Sigmoid colon (tissue), 7 donors: ENCODE data around the gene TMED10. TPM values are rescaled to one million over a fixed set of nuclear protein-coding genes. Genes with fewer than 3 reads are reported as not detected.

Experiments
- DNase-seq: peaks from one replicate; pipeline ENCODE4 v3.0.0-alpha.2; 2019
- H3K27ac ChIP-seq, 4 donors: fragments of 200-600 bp; sonication (generic); one replicate each; pipeline ENCODE4 v1.5.1; 2016 to 2019; ENCODE audit warnings: mild to moderate bottlenecking in 1 of 4
- H3K27me3 ChIP-seq, 3 donors: fragments of 200-600 bp; sonication (generic); one replicate each; pipeline ENCODE4 v1.5.1; 2019; ENCODE audit warnings: mild to moderate bottlenecking in 1 of 3
- H3K36me3 ChIP-seq, 4 donors: fragments of 200-600 bp; sonication (generic); one replicate each; pipeline ENCODE4 v1.5.1; 2016 to 2019
- H3K4me1 ChIP-seq, 4 donors: fragments of 200-600 bp; sonication (generic); one replicate each; pipeline ENCODE4 v1.5.1; 2017 to 2019
- H3K4me3 ChIP-seq, 4 donors: fragments of 200-600 bp; sonication (generic); one replicate each; pipeline ENCODE4 v1.5.1; 2017 to 2019; ENCODE audit warnings: mild to moderate bottlenecking in 2 of 4, moderate library complexity in 1 of 4
- H3K9me3 ChIP-seq, 4 donors: fragments of 200-600 bp in 3 of 4; sonication (generic) in 3 of 4; one replicate each; pipeline versions ENCODE4 v1.5.1 to v1.6.1; 2013 to 2019
- EP300 ChIP-seq, 4 donors: sonication (generic); formaldehyde crosslinking; IDR thresholded peaks; one replicate each; pipeline ENCODE4 v1.6.1; 2017; ENCODE audit warnings: antibody characterized with exemption in 4 of 4
- POLR2A ChIP-seq, 2 donors: fragments of 450-650 bp; IDR thresholded peaks; one replicate each; pipeline ENCODE4 v1.6.1; 2016; ENCODE audit warnings: antibody characterized with exemption in 2 of 2, mild to moderate bottlenecking in 2 of 2, moderate library complexity in 2 of 2
- POLR2AphosphoS5 ChIP-seq, 4 donors: sonication (generic); formaldehyde crosslinking; IDR thresholded peaks; one replicate each; pipeline ENCODE4 v1.6.1; 2017; ENCODE audit warnings: antibody characterized with exemption in 4 of 4
- WGBS, 2 donors: extraction: QIAGEN DNeasy Blood & Tissue Kit; methylation state at CpG; one replicate each; pipeline ENCODE4 v1.1.7; 2013; 5-methylcytosine and 5-hydroxymethylcytosine counted together
- intact Hi-C: fragments of 100-400 bp; cut with DNase I; formaldehyde crosslinking; loops from one replicate; pipeline ENCODE4 v1.15.1; 2023
- polyA plus RNA-seq, 3 donors: library from polyadenylated mRNA; stranded (reverse); fragments of 200-250 nt; gene quantifications; one replicate each; pipeline ENCODE4 v1.2.3, GENCODE V29; 2013
- total RNA-seq, 4 donors: library from RNA; depleted of rRNA; stranded (reverse); fragments of >200 nt; gene quantifications; one replicate each; pipeline ENCODE4 v1.1.0, GENCODE V29; 2016
- TF ChIP-seq, protein P1 (sequence below), 4 experiments: fragments of 450-650 bp in 3 of 4; fragments of 200-600 bp in 1 of 4; IDR thresholded peaks; one replicate each; pipeline ENCODE4 v1.5.1; 2016 to 2019; ENCODE audit warnings: antibody characterized with exemption in 4 of 4, mild to moderate bottlenecking in 3 of 4, moderate library complexity in 2 of 4
- donor health status: healthy with polysubstance abuse.
- donor health status: Bipolar disorder and iron deficiency.
- donor health status: healthy.

The TMED10 gene
- total and polyA plus RNA-seq, 7 donors, result 38.4 to 236 (median 163) TPM

GRCh38 chr14:75141967-75142366 is 34.4 kb downstream of the TMED10 start:
- Histone ChIP-seq H3K27ac (peak overlapping the region in 3 of 4 donors; percentile 26 to 84 (median 34)), H3K27me3 (no peaks in the 10 kb centered on the region), H3K4me3 (no peak overlapping the region), H3K9me3 (no peaks in the 10 kb centered on the region), H3K36me3 (no peaks in the 10 kb centered on the region), H3K4me1 (peaks cover 0 to 47% (median 35%) of the 10 kb centered on the region in 4 donors)
- TF ChIP-seq EP300 (IDR thresholded peaks at IDR 0.05), result no peak
- no peak for TF ChIP-seq POLR2A (IDR thresholded peaks at IDR 0.05)
- DNase-seq, result no peak
- intact Hi-C loops, result no loop called here

- no peaks in the 10 kb centered on the region for H3K36me3 ChIP-seq
- 35% methylated on average over 2 of the region's 2 CpGs for WGBS, 2 donors
- intact Hi-C loops, result no loop called here
- H3K9me3 ChIP-seq, result no peaks in the 10 kb centered on the region
- peak overlapping the region in 1 of 4 donors; percentile 25 for H3K27ac ChIP-seq
- TF ChIP-seq POLR2A (IDR thresholded peaks at IDR 0.05) (no peak), EP300 (IDR thresholded peaks at IDR 0.05) (no peak)
- no peaks in the 10 kb centered on the region for H3K27me3 ChIP-seq
- no peak overlapping the region for H3K4me3 ChIP-seq
- peaks cover 0 to 45% (median 32%) of the 10 kb centered on the region in 4 donors for H3K4me1 ChIP-seq
- DNase-seq, result no peak
Measured at GRCh38 chr14:75141062-75141461, 35.4 kb downstream of the TMED10 start.

DNA sequence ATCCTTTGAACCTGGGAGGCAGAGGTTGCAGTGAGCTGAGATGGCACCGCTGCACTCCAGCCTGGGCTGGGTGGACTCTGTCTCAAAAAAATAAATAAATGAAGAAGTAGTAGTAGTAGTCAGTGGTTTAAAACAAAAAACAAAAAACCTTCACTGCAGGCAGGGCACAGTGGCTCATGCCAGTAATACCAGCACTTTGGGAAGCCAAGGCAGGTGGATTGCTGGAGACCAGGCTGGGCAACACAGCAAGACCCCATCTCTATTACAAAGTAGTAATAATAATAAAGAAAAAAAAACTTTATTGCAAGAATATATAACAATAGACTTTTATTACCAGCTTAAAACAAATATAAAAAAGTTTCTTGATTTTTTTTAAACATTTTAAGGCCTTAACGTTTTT is 35.8 kb downstream of the TMED10 start:
- no peak for TF ChIP-seq POLR2AphosphoS5 (IDR thresholded peaks at IDR 0.05)
- TF ChIP-seq EP300 (IDR thresholded peaks at IDR 0.05), result no peak
- no peak for TF ChIP-seq POLR2A (IDR thresholded peaks at IDR 0.05)
- TF ChIP-seq, protein P1, sequence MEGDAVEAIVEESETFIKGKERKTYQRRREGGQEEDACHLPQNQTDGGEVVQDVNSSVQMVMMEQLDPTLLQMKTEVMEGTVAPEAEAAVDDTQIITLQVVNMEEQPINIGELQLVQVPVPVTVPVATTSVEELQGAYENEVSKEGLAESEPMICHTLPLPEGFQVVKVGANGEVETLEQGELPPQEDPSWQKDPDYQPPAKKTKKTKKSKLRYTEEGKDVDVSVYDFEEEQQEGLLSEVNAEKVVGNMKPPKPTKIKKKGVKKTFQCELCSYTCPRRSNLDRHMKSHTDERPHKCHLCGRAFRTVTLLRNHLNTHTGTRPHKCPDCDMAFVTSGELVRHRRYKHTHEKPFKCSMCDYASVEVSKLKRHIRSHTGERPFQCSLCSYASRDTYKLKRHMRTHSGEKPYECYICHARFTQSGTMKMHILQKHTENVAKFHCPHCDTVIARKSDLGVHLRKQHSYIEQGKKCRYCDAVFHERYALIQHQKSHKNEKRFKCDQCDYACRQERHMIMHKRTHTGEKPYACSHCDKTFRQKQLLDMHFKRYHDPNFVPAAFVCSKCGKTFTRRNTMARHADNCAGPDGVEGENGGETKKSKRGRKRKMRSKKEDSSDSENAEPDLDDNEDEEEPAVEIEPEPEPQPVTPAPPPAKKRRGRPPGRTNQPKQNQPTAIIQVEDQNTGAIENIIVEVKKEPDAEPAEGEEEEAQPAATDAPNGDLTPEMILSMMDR (IDR thresholded peaks at IDR 0.05), result no peak
- H3K4me3 ChIP-seq, result no peak overlapping the region
- peak overlapping the region in 1 of 4 donors; percentile 25 for H3K27ac ChIP-seq
- WGBS, 2 donors, result 55 to 78% methylated on average over 2 of the region's 2 CpGs
- H3K27me3 ChIP-seq, result no peaks in the 10 kb centered on the region
- no peaks in the 10 kb centered on the region for H3K9me3 ChIP-seq
- intact Hi-C loops, result no loop called here
- H3K36me3 ChIP-seq, result peaks cover 0 to 2% (median 0%) of the 10 kb centered on the region in 4 donors
- peaks cover 0 to 45% (median 32%) of the 10 kb centered on the region in 4 donors for H3K4me1 ChIP-seq
- no peak for DNase-seq

GRCh38 chr14:75139185-75139584 is 37.2 kb downstream of the TMED10 start:
- TF ChIP-seq EP300 (IDR thresholded peaks at IDR 0.05) (no peak), POLR2A (IDR thresholded peaks at IDR 0.05) (no peak), POLR2AphosphoS5 (IDR thresholded peaks at IDR 0.05) (no peak)
- TF ChIP-seq, protein P1 (IDR thresholded peaks at IDR 0.05), result no peak
- H3K9me3 ChIP-seq, result no peaks in the 10 kb centered on the region
- peak overlapping the region in 1 of 4 donors; percentile 48 for H3K27ac ChIP-seq
- 53 to 67% methylated on average over 2 of the region's 2 CpGs for WGBS, 2 donors
- intact Hi-C loops, result no loop called here
- DNase-seq, result no peak
- H3K4me3 ChIP-seq, result no peak overlapping the region
- peaks cover 0 to 45% (median 32%) of the 10 kb centered on the region in 4 donors for H3K4me1 ChIP-seq
- no peaks in the 10 kb centered on the region for H3K27me3 ChIP-seq
- H3K36me3 ChIP-seq, result peaks cover 0 to 16% (median 10%) of the 10 kb centered on the region in 4 donors

DNA sequence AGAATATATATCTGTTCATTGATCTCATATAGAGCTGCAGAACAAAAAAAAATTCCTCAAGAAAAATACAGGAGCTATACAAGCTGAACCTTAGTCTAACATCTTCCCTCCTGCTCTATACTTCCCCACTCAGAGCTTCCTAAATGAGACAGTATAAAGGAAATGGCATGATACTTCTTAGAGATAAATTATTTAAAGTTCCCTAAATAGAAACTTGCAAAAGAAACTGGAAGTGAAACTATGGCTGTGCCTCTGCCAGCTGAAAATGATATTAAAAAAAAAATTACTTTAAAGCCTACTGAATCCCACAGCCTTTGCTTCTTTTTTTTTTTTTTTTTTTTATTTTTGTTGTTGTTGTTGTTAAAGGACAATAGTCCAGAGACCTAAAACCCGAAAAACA is 37.9 kb downstream of the TMED10 start:
- Histone ChIP-seq H3K27ac (peak overlapping the region in 2 of 4 donors; percentile 35 to 48), H3K9me3 (no peaks in the 10 kb centered on the region), H3K4me3 (no peak overlapping the region), H3K36me3 (peaks cover 0 to 23% (median 17%) of the 10 kb centered on the region in 4 donors), H3K4me1 (peaks cover 0 to 43% (median 28%) of the 10 kb centered on the region in 4 donors), H3K27me3 (no peaks in the 10 kb centered on the region)
- no peak for DNase-seq
- 60 to 65% methylated on average over 1 of the region's 1 CpG for WGBS, 2 donors
- TF ChIP-seq POLR2AphosphoS5 (IDR thresholded peaks at IDR 0.05), result no peak
- TF ChIP-seq, protein P1 (IDR thresholded peaks at IDR 0.05), result no peak
- no peak for TF ChIP-seq EP300 (IDR thresholded peaks at IDR 0.05)
- no peak for TF ChIP-seq POLR2A (IDR thresholded peaks at IDR 0.05)
- intact Hi-C loops, result no loop called here

DNA sequence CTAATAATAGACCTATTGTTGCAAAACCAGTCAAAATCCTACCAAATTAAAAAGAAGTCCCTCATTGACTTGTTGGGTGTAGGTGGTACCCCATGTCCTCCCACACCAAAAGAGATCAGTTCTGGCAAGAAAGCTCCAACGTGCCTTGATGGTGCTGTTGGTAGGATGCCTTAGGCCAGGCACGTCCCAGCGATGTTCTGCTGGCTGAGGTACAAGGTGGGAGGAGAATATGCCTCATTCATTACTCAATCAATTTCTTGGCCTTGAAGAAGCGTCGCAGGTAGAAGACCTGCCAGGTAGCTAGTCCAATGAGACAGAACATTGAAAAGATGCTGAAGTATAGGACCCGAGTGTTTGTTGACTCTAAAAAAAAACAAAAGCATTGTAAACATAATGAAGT is 41.8 kb downstream of the TMED10 start:
- Histone ChIP-seq H3K4me1 (peaks cover 0 to 18% (median 11%) of the 10 kb centered on the region in 4 donors), H3K9me3 (no peaks in the 10 kb centered on the region), H3K4me3 (no peak overlapping the region), H3K27me3 (no peaks in the 10 kb centered on the region), H3K27ac (no peak overlapping the region), H3K36me3 (peaks cover 0 to 39% (median 19%) of the 10 kb centered on the region in 4 donors)
- DNase-seq, result no peak
- WGBS, 2 donors, result 76 to 89% methylated on average over 6 of the region's 6 CpGs
- TF ChIP-seq POLR2A (IDR thresholded peaks at IDR 0.05) (no peak), POLR2AphosphoS5 (IDR thresholded peaks at IDR 0.05) (no peak)
- intact Hi-C loops, result loop anchor here (5.0 kb wide), 3 partner anchors 43 to 353 kb away; partner anchors contain the start of gene TMED10
